HEK293T (cell line): ENCODE results near the gene SMTN.

Experiments
- CTCF ChIA-PET: fragments of 350-600 bp; formaldehyde crosslinking; extraction: SDS; loops from one replicate; lab custom pipeline; 2021; ENCODE audit warnings: antibody characterized with exemption, inconsistent platforms; lab: Yijun Ruan, JAX
- POLR2A ChIA-PET: fragments of 350-600 bp; formaldehyde crosslinking; extraction: SDS; loops from one replicate; lab custom pipeline; 2020; ENCODE audit warnings: antibody characterized with exemption, inconsistent platforms; lab: Yijun Ruan, JAX
- DNase-seq: peaks from one replicate; pipeline ENCODE4 v3.0.0; 2012; ENCODE audit warnings: mixed read lengths; ENCODE audit errors: extremely low spot score
- ARNT ChIP-seq: fragments of 450-650 bp; IDR thresholded peaks from 2 replicates; pipeline ENCODE4 v1.6.1; 2017; ENCODE audit warnings: mild to moderate bottlenecking
- BHLHE40 ChIP-seq: fragments of 450-650 bp; IDR thresholded peaks from 2 replicates; pipeline ENCODE4 v1.6.1; 2016; ENCODE audit warnings: mild to moderate bottlenecking, moderate library complexity, borderline replicate concordance
- CTBP1 ChIP-seq: fragments of 450-650 bp; IDR thresholded peaks from 2 replicates; pipeline ENCODE4 v1.6.1; 2016; ENCODE audit warnings: borderline replicate concordance
- ELF4 ChIP-seq: fragments of 450-650 bp; IDR thresholded peaks from 2 replicates; pipeline ENCODE4 v1.6.1; 2017; ENCODE audit warnings: antibody characterized with exemption
- FOXA1 ChIP-seq: fragments of 450-650 bp; IDR thresholded peaks from 2 replicates; pipeline ENCODE4 v1.6.1; 2016; ENCODE audit warnings: mild to moderate bottlenecking
- FOXK2 ChIP-seq: fragments of 450-650 bp; IDR thresholded peaks from 2 replicates; pipeline ENCODE4 v1.6.1; 2016; ENCODE audit warnings: mild to moderate bottlenecking
- FOXM1 ChIP-seq: fragments of 450-650 bp; IDR thresholded peaks from 2 replicates; pipeline ENCODE4 v1.6.1; 2017; ENCODE audit warnings: mild to moderate bottlenecking, borderline replicate concordance
- HDGF ChIP-seq: fragments of 450-650 bp; IDR thresholded peaks from 2 replicates; pipeline ENCODE4 v1.6.1; 2017; ENCODE audit warnings: antibody characterized with exemption, borderline replicate concordance
- L3MBTL2 ChIP-seq: fragments of 450-650 bp; conservative IDR thresholded peaks from 2 replicates; pipeline ENCODE4 v1.6.1; 2016; ENCODE audit warnings: mild to moderate bottlenecking
- LEF1 ChIP-seq: fragments of 450-650 bp; IDR thresholded peaks from 2 replicates; pipeline ENCODE4 v1.6.1; 2017; ENCODE audit warnings: mild to moderate bottlenecking, borderline replicate concordance
- NFRKB ChIP-seq: fragments of 450-650 bp; IDR thresholded peaks from 2 replicates; pipeline ENCODE4 v1.6.1; 2016; ENCODE audit warnings: mild to moderate bottlenecking, moderate library complexity
- SP1 ChIP-seq: fragments of 450-650 bp; IDR thresholded peaks from 2 replicates; pipeline ENCODE4 v1.6.1; 2017
- SUZ12 ChIP-seq: fragments of 450-650 bp; IDR thresholded peaks from 2 replicates; pipeline ENCODE4 v1.6.1; 2016; ENCODE audit warnings: mild to moderate bottlenecking
- TARDBP ChIP-seq: fragments of 450-650 bp; IDR thresholded peaks from 2 replicates; pipeline ENCODE4 v1.6.1; 2016
- ZNF384 ChIP-seq: fragments of 450-650 bp; IDR thresholded peaks from 2 replicates; pipeline ENCODE4 v1.6.1; 2016
- TF ChIP-seq, protein P1 (sequence below): fragments of 450-650 bp; IDR thresholded peaks from 2 replicates; pipeline ENCODE4 v1.6.1; 2016

SMTN gene

DNA sequence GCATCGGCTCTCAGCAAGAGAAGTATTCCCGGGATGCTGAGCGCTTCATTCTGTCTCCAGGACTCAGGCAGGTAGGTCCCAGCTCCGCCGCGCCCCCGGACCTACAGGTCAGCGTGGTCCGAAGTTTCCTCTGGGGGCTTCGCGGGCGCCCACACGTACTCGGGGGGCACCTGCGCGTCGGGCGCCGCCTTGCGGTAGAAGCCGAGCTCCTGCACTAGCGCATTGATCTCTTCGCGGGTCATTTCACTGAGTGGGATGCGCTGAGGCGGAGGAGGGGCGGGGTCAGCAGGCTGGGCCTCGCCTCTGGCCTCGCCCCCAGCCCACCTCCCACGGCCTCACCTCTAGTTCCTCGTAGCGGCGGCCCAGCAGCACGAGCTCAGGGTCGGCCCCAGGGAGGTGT is 23.8 kb downstream of the SMTN start:
- TF ChIP-seq LEF1, result no peak
- no peak for TF ChIP-seq SP1
- no peak for TF ChIP-seq HDGF
- no peak for TF ChIP-seq NFRKB
- no peak for TF ChIP-seq ZNF384
- no peak for TF ChIP-seq SUZ12
- no peak for TF ChIP-seq BHLHE40
- TF ChIP-seq FOXK2, result no peak
- TF ChIP-seq, protein P1, sequence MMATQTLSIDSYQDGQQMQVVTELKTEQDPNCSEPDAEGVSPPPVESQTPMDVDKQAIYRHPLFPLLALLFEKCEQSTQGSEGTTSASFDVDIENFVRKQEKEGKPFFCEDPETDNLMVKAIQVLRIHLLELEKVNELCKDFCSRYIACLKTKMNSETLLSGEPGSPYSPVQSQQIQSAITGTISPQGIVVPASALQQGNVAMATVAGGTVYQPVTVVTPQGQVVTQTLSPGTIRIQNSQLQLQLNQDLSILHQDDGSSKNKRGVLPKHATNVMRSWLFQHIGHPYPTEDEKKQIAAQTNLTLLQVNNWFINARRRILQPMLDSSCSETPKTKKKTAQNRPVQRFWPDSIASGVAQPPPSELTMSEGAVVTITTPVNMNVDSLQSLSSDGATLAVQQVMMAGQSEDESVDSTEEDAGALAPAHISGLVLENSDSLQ, result no peak
- TF ChIP-seq FOXA1, result no peak
- no peak for TF ChIP-seq TARDBP
- TF ChIP-seq CTBP1, result no peak
- TF ChIP-seq FOXM1, result no peak
- no peak for TF ChIP-seq ARNT
- TF ChIP-seq ELF4, result no peak
- no peak for TF ChIP-seq L3MBTL2
- DNase-seq, result no peak
- POLR2A ChIA-PET, result no interaction called here
- CTCF ChIA-PET, result no interaction called here

DNA sequence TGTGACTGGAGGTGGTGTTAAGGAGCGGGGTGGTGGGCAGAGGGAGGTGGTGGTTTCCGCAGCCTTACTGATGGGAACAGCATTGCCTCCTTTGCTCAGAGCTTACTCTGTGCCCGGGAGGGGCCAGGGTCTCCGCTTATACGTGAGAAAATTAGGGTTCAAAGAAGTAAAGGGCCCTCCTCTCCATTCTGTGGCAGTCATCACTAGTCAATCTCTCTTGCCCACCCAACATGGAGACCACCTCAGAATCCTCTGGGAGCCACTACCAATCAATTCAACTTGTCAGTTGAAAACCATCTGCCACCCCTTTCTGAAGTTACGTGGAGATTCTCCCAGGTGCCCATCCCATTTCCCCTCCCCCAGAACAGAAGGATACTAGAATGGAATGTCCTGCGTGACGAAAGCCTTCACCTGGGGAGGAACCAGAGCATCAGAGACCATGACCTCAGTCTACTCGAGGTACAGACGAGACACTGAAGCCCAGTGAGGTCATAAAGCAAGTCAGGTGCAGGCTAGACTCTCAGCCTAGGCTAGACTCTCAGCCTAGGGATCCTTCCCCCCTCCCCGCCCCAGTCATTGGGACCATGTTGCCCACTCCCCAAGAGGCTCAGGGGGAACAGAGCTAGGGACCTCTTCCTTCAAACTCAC is 24.3 kb downstream of the SMTN start:
- no peak for TF ChIP-seq FOXK2
- TF ChIP-seq ARNT, result no peak
- TF ChIP-seq HDGF, result no peak
- no peak for TF ChIP-seq FOXA1
- POLR2A ChIA-PET, result no interaction called here

DNA sequence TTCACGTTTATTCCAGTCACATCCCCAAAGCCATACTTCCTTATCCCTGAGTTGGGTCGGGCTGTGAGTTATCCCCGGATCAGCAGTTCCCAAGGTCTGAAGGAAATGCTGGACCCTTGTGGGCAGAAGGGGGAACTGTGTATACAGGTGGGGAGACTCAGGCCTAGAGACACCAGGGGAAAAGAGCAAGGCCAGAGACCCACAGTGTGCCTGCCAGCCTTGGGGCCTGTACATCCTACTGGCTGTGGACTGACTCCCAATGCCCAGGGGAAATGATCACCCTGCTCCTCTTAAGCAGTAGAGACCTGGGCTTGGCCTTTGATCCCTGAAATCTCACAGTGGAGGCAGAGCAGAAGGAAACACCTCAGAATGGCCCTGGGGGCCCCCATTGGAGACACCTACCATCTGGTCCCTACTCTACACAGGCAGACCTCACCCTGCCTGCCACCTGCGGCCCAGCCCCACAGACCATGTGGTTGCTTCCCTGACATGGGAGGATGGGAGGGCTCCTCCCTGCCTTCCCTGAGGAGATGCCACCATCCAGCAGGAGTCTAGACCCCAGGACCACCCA is 25.0 kb downstream of the SMTN start:
- DNase-seq, result no peak
- ChIA-PET CTCF (no interaction called here), POLR2A (no interaction called here)
- TF ChIP-seq HDGF, result no peak
- no peak for TF ChIP-seq CTBP1
- TF ChIP-seq SUZ12, result no peak
- TF ChIP-seq LEF1, result no peak
- TF ChIP-seq FOXM1, result no peak
- no peak for TF ChIP-seq FOXA1
- no peak for TF ChIP-seq NFRKB
- no peak for TF ChIP-seq SP1
- TF ChIP-seq ARNT, result no peak
- no peak for TF ChIP-seq BHLHE40
- TF ChIP-seq, protein P1, result no peak
- no peak for TF ChIP-seq ELF4
- no peak for TF ChIP-seq TARDBP
- TF ChIP-seq FOXK2, result no peak
- no peak for TF ChIP-seq ZNF384

More for the DNA sequence above, 24.3 kb downstream of the SMTN start:
- CTCF ChIA-PET, result no interaction called here
- no peak for DNase-seq

DNA sequence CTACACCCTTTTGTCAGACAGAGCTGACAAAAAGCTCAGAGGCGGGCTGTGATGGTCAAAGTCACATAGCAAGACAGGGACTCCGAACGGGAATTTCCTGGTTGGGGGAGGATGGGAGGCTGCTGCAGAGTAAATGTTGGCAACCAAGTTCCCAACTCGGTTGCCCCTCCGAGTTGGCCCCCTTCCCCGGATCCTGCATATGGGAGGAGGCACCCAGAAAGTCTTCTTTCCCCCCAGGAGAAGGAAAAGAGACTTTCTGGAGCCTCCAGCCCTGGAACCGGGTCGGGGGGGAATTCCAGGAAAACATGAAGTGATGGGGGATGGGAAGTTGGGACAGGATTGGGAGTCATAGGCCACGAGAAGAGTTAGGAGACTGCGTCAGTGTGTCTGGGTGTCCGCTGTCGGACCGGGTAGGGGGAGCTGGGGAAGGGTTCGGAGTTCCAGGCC is 25.6 kb downstream of the SMTN start:
- ChIA-PET POLR2A (interaction anchor here (1.1 to 2.1 kb wide), 3 partner anchors 11 to 138 kb away, joined by 7 to 14 read pairs (median 7); partner anchors contain the start of genes MORC2, RNF185 and TUG1), CTCF (interaction anchor here (0.7 to 1.5 kb wide), 4 partner anchors 11 to 53 kb away, joined by 3 to 8 read pairs (median 6); partner anchors contain the start of gene RNF185)
- peak; percentile 28 for DNase-seq
- TF ChIP-seq, protein P1, result no peak
- TF ChIP-seq HDGF (no peak), FOXA1 (no peak), FOXK2 (no peak), SP1 (no peak), NFRKB (no peak)

DNA sequence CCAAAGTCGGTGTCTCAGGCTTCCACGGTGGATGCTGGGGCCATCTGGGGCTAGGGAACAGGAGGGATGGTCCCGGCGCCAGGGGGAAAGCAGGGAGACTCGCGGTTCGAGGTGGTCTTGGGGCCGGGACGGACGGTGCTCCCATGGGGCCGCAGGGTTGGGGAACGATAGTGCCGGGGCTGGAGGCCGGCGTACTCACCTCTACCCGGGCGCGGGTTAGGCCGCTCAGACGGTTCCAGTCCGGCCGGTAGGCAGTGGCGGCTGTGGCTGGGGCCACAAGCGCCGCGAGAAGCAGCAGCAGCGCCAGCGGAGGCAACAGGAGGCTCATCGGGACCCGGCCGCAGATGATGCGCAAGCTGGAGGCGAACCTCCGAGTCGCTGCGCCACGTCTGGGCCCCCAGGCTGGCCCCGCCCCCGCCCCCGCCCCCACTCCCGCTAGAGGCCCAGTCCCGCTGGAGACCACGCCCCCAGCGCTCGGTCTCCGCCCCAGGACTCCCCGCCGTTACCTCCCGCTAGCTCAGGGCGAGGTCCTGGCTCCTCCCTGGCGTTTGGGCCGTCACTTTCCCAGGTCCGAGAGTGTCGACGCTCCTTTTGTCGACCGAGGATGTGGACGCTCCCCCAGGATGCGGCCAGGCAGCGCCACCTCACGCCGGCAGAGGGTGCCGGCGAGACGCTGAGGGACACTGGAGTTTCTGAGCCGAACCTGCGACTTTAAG is 26.2 kb downstream of the SMTN start, which contains the start of gene SELENOM:
Gene SELENOM, minus strand, starts transcription at position 391 of the 716 bp plus-strand sequence. Its CDS starts 63 bp downstream, at position 328.
- DNase-seq, result peak; percentile 99
- ChIA-PET CTCF (interaction anchor here (0.6 to 1.8 kb wide), 24 partner anchors 8 to 184 kb away, joined by 3 to 18 read pairs (median 4); partner anchors contain the start of genes INPP5J, PLA2G3, RNF185 and SMTN), POLR2A (interaction anchor here (0.6 to 2.1 kb wide), 11 partner anchors 8 to 183 kb away, joined by 3 to 14 read pairs (median 4); partner anchors contain the start of genes INPP5J, MORC2, RNF185 and TUG1)
- peak; percentile 42; the same call in 1 of the 2 replicates for TF ChIP-seq CTBP1
- no peak for TF ChIP-seq HDGF
- no peak for TF ChIP-seq BHLHE40
- TF ChIP-seq TARDBP, result peak; percentile 84
- TF ChIP-seq SP1, result no peak
- TF ChIP-seq, protein P1, result no peak; the same call in 1 of the 2 replicates
- TF ChIP-seq LEF1, result no peak
- TF ChIP-seq NFRKB, result no peak
- TF ChIP-seq ARNT, result no peak
- no peak for TF ChIP-seq FOXA1
- no peak for TF ChIP-seq FOXM1
- no peak for TF ChIP-seq FOXK2
